IPS DF 6.9 (cell line): ENCODE results near the gene RGS6.

Experiments used
- DNase-seq: peaks from one replicate; pipeline ENCODE4 v3.0.0-alpha.2; 2013; ENCODE audit warnings: low read depth, low spot score
- H3K27ac ChIP-seq: one replicate; pipeline ENCODE4 v1.5.1; 2013; ENCODE audit warnings: low read length, control low read depth
- H3K27me3 ChIP-seq: 2 replicates; pipeline ENCODE4 v1.6.1; 2013; ENCODE audit warnings: mild to moderate bottlenecking, low read length; ENCODE audit not compliant: control insufficient read depth, insufficient read depth
- H3K36me3 ChIP-seq: 2 replicates; pipeline ENCODE4 v1.6.1; 2013; ENCODE audit warnings: low read length; ENCODE audit not compliant: control insufficient read depth, insufficient read depth
- H3K4me1 ChIP-seq: 2 replicates; pipeline ENCODE4 v1.6.1; 2013; ENCODE audit warnings: low read length; ENCODE audit not compliant: control insufficient read depth, insufficient read depth
- H3K4me3 ChIP-seq: 2 replicates; pipeline ENCODE4 v1.5.1; 2013; ENCODE audit warnings: mild to moderate bottlenecking, low read length
- H3K9me3 ChIP-seq: 2 replicates; pipeline ENCODE4 v1.6.1; 2013; ENCODE audit warnings: low read length, inconsistent platforms; ENCODE audit not compliant: control insufficient read depth, insufficient read depth
- WGBS: extraction: QIAGEN DNeasy Blood & Tissue Kit; methylation state at CpG from one replicate; pipeline ENCODE4 v1.1.7; 2013; ENCODE audit warnings: mixed read lengths, missing lambda C conversion rate; ENCODE audit not compliant: insufficient read length, insufficient coverage; 5-methylcytosine and 5-hydroxymethylcytosine counted together

Gene RGS6

DNA sequence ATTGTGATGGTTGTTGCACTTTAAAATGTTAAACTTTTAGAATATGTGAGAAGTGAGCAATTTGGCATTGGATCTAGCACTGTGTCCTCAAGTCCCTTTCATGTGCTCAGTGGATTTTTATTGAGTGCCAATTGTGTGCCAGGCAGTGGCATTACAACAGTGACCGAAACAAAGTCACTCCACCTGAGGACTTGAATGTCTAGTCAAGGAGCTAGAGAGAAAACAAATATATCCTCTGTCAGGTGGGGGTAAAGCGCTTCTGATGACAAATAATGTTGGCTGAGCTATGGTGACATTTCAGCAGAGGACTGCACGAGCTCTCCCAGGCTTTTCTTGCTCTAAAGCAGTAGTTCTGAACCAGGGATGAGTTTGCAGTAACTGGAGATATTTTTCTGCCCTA lies 240.4 kb downstream of the RGS6 start:
- Histone ChIP-seq H3K9me3 (no peaks in the 10 kb centered on the region), H3K4me1 (0 out of 2 replicates have a peak, but pooled peaks cover 2% of the 10 kb centered on the region), H3K36me3 (no peaks in the 10 kb centered on the region), H3K27ac (no peak overlapping the region), H3K4me3 (no peak overlapping the region), H3K27me3 (no peaks in the 10 kb centered on the region)
- WGBS, result no CpG with 5 or more reads among the region's 3 CpGs
- no peak for DNase-seq

DNA sequence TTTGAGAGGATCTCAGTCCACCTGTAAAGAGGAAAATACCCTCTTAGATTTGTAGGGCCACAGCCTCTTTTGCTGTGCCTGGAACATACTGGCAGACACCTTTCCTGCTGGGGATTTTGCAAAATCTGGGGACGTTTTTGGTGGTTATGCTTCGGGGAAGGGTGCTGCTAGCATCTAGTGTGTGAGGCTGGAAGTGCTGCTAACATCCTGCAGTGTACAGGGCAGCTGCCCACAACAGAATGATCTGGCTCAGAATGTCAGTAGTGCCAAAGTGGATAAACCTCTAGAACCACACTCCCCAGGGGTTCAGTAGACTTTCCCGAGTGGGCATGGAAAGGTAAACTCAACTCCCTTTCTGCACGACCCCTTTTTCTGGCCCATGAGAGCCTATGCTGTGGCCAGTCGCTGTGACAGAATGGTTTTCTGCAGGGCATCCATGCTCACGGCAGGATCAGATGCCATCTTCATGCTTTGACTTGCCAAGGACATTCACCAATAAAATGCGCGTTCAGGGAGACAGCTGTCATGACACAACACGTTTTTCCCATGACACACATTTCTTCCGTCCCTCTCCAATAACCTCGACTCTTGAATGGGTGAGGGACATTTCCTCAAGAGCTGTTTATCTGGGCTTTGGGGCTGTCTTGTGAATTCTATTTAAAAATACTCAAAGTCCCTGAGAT lies 240.9 kb downstream of the RGS6 start:
- Histone ChIP-seq H3K27ac (no peak overlapping the region), H3K4me3 (no peak overlapping the region), H3K27me3 (no peaks in the 10 kb centered on the region), H3K9me3 (no peaks in the 10 kb centered on the region), H3K4me1 (0 out of 2 replicates have a peak, but pooled peaks cover 2% of the 10 kb centered on the region), H3K36me3 (no peaks in the 10 kb centered on the region)
- no peak for DNase-seq
- WGBS, result no CpG with 5 or more reads among the region's 11 CpGs

GRCh38 chr14:72177251-72177650 lies 245.0 kb downstream of the RGS6 start:
- no peaks in the 10 kb centered on the region for H3K27me3 ChIP-seq
- no peaks in the 10 kb centered on the region for H3K36me3 ChIP-seq
- H3K4me1 ChIP-seq, result no peaks in the 10 kb centered on the region
- no peak for DNase-seq
- no peak overlapping the region for H3K4me3 ChIP-seq
- no CpG with 5 or more reads among the region's 1 CpG for WGBS
- no peaks in the 10 kb centered on the region for H3K9me3 ChIP-seq
- no peak overlapping the region for H3K27ac ChIP-seq

DNA sequence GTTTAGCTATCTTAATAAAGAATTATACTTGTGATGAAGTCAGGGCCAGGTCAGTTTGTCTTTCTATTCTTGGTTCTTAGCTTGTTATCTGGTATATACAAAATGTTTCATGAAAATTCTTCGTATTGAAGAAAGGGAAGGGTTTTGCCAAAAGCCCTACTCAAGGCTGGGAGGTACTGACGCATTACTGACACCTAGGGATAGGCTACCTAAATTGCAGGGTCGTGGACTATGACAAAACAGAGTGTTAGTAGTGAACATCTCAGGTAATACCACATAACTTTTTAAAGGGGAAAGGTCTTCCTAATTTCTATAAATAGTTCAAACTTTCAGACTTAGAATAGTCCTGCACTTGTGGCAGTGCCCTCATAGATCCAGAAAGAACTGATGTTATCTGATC lies 246.3 kb downstream of the RGS6 start:
- H3K9me3 ChIP-seq, result no peaks in the 10 kb centered on the region
- H3K36me3 ChIP-seq, result no peaks in the 10 kb centered on the region
- no CpG with 5 or more reads among the region's 3 CpGs for WGBS
- H3K27ac ChIP-seq, result no peak overlapping the region
- no peak overlapping the region for H3K4me3 ChIP-seq
- peak; percentile 18 for DNase-seq
- no peaks in the 10 kb centered on the region for H3K4me1 ChIP-seq
- no peaks in the 10 kb centered on the region for H3K27me3 ChIP-seq

- no CpG with 5 or more reads among the region's 4 CpGs for WGBS
- Histone ChIP-seq H3K36me3 (no peaks in the 10 kb centered on the region), H3K4me1 (no peaks in the 10 kb centered on the region), H3K9me3 (no peaks in the 10 kb centered on the region), H3K27ac (no peak overlapping the region), H3K27me3 (no peaks in the 10 kb centered on the region), H3K4me3 (no peak overlapping the region)
- no peak for DNase-seq
Measured at GRCh38 chr14:72182708-72183432, 250.6 kb downstream of the RGS6 start.

DNA sequence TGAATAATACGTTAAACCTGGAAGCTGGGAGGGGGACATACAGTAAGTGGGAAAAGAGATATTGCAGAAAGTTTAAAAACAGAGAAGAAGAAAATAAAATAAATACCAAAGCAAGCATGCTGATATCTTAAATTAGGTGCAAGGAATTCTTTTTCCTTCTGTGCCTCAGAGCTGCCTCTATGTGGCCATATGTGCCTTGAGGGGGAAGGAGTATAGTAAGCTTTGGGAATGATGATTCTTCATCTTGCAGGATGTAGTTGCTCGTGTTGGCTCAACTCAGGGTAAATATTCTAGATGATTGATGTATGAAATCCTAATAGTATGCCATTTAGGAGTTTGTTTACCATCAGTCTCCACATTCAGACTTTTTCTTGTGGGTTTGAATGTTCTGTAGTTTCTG lies 251.4 kb downstream of the RGS6 start:
- Histone ChIP-seq H3K4me1 (no peaks in the 10 kb centered on the region), H3K27me3 (no peaks in the 10 kb centered on the region), H3K27ac (no peak overlapping the region), H3K9me3 (no peaks in the 10 kb centered on the region), H3K36me3 (no peaks in the 10 kb centered on the region), H3K4me3 (no peak overlapping the region)
- DNase-seq, result no peak
- WGBS, result no CpG with 5 or more reads among the region's 2 CpGs

DNA sequence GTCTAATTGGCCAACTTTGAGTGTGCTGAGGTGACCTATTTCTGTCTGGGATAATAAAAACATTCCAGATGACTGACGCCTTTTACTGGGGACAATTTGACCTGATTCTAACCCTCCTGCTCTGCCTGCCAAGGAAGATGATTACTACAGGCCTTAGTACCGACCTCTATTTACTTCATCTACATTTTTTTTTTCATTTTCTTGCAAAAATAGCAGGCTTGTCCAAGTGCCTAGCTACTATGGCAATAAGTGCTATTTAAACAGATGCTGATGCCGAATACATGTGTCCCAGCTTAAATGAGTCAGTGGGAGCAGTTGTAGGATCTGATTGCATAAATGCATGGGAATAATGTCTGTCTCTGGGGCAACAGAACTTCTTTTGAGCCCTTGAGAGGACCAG lies 254.3 kb downstream of the RGS6 start:
- H3K4me1 ChIP-seq, result no peaks in the 10 kb centered on the region
- DNase-seq, result no peak
- H3K9me3 ChIP-seq, result no peaks in the 10 kb centered on the region
- H3K27me3 ChIP-seq, result no peaks in the 10 kb centered on the region
- H3K27ac ChIP-seq, result no peak overlapping the region
- H3K4me3 ChIP-seq, result no peak overlapping the region
- no peaks in the 10 kb centered on the region for H3K36me3 ChIP-seq
- WGBS, result no CpG with 5 or more reads among the region's 3 CpGs

DNA sequence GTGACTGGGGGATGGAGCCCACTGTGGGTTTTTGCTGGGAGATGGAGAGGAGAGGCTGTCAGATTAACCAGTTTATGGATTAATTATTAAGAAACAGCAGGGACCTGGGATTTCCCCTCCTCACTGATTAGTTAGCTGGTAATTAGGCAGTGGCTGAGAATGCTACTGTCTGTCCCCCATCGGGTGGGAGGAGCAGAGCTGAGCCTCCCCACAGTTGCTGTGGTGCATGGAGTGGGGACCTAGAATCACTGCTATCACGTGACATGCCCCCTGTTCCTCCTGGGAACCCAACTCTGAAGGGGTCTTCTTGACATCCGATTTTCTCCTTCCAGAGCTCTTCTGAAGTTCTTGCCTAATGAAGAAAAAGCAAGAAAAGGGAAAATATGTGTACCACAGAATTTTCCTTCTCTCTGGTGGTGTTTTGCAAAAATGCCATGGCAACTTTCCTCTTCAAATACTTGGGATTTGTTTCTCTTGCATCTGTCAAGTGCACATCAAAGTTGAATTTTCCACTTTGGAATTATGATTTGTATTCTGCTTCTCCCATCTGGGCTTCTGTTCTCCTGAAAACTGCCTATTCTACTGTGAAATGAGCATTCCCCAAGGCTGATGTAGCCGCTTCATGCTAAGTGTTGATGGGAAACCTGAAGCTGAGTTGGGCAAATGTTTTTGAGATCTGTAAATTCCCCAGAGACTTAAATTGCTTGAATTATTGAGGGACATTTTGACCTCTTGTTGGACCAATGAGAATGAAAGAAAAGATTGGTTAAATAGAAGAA lies 264.2 kb downstream of the RGS6 start:
- H3K27me3 ChIP-seq, result no peaks in the 10 kb centered on the region
- no peaks in the 10 kb centered on the region for H3K36me3 ChIP-seq
- H3K4me1 ChIP-seq, result no peaks in the 10 kb centered on the region
- no peak for DNase-seq
- no peak overlapping the region for H3K27ac ChIP-seq
- H3K4me3 ChIP-seq, result no peak overlapping the region
- no CpG with 5 or more reads among the region's 4 CpGs for WGBS
- no peaks in the 10 kb centered on the region for H3K9me3 ChIP-seq

DNA sequence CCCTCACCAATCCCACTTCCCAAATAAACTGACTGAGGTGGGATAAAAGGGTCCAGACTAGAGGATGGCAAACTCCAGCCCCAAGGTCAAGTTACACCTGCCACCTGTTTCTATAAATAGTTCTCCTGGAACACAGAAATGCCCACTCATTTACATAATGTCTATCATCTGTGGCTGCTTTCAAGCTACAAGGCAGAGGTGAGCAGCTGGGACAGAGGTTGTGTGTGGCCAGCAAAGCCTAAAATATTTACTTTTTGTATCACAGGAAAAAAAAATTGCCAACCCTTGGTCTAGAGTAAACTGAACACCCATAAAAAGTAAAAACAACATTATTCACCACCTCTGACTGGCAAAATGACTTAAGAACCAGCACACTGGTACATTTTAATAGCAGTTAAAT lies 269.4 kb downstream of the RGS6 start:
- Histone ChIP-seq H3K4me1 (no peaks in the 10 kb centered on the region), H3K27me3 (no peaks in the 10 kb centered on the region), H3K9me3 (peaks cover 1% of the 10 kb centered on the region; the same call in 1 of the 2 replicates), H3K27ac (no peak overlapping the region), H3K4me3 (no peak overlapping the region), H3K36me3 (no peaks in the 10 kb centered on the region)
- DNase-seq, result no peak

DNA sequence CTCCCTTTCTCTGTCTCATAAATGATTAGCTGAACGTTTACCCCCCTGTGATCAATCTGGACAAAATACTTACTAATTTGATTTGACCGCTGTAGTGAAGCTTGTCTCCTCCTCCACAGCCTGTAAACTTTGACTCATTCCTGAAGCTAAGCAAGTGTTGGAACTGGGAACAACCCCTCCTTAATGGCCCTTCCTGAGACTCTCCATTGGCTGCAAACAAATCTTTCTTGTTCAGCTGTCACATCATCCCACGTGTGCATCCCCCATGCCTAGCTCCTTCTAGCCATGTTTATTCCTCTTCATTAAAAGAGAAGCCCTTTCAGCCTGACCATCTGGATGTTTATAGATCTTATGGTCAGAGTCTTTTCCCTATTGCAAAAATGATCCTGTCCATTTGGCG lies 281.2 kb downstream of the RGS6 start:
- Histone ChIP-seq H3K27me3 (no peaks in the 10 kb centered on the region), H3K4me1 (no peaks in the 10 kb centered on the region), H3K36me3 (no peaks in the 10 kb centered on the region), H3K9me3 (no peaks in the 10 kb centered on the region), H3K4me3 (no peak overlapping the region), H3K27ac (no peak overlapping the region)
- DNase-seq, result no peak
- WGBS, result no CpG with 5 or more reads among the region's 4 CpGs
